Stimulated activated CD8-positive, alpha-beta memory T cell treated with anti-CD3 and anti-CD28 coated beads, Interleukin-2, amount 100 ng/mL, for 48 hours (primary cell): Measurements from ENCODE around the gene PAM16.
A peak's percentile ranks its signal among the peaks of the same experiment; 100 is the strongest.

Source experiments
- DNase-seq, 2 donors: peaks; one replicate each; pipeline ENCODE4 v3.0.0-alpha.2; 2020; ENCODE audit warnings: low read depth in 2 of 2

The PAM16 gene

DNA sequence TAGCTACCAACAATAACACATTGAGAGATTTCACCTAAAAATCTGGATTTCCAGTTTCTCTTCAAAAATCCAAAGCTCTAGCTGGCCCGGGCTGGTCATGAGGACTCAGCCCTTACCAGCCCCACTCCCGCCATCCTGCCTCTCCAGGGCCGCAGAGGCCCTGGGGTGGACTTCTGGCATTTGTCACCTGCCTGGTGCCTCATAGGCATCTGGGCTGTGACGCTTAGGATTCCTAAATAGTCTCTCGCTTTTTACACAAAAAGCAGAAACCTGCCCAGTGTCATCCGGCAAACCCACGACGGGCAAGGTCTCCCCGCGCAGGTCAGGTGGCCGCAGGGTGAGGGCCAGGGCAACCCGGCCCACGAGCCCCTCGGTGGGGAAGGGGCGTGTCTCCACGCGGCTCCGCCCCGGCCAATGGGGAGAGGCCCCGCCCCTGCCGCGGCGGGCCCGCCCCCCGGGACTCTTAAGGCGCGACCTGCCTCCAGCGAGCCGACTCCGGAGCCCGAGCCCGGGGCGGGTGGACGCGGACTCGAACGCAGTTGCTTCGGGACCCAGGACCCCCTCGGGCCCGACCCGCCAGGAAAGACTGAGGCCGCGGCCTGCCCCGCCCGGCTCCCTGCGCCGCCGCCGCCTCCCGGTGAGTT is 20.4 kb upstream of the PAM16 start, which contains the start of gene VASN:
Gene VASN (plus strand): TSS at position 492 of the 644 bp plus-strand sequence. CDS start 9,030 bp downstream, outside the sequence.
- DNase-seq, result peak; percentile 52

DNA sequence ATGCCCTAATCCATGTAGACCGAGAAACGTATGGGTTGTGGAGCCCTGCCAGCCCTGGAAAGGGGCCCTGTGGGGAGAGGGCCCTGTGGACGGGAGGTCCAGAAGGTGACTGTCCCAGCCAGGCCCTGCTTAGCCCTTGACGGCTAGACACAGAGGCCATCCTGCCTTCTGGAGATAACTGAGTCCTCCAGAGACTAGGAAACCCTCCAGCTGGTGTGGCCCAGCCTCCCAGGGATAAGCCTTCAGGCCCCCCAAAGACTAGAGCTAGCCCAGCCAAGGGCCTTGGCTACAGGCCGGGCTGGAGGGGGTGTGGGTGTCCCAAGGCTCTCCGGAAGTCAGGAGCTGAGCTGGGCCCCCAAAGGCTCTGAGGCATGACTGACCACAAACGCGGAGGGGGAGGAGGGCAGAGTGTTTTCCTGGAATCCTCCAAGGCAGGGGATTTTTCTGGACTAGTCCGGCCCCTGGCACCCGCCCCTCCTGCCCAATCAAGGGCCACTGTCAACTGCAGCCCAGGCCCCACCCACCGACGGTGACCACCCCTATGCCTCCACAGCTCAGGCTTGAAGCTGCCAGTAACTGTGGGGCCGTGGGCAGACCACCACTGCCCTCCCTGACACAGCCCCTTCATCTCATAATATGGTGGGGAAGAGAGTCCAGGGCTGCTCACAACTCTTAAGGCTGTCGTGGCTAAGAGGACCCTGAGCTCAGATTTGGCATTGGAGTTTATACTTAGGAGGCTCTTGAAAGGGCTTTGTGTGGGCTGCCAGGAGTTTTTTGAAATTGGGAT is 19.6 kb upstream of the PAM16 start:
- no peak for DNase-seq

DNA sequence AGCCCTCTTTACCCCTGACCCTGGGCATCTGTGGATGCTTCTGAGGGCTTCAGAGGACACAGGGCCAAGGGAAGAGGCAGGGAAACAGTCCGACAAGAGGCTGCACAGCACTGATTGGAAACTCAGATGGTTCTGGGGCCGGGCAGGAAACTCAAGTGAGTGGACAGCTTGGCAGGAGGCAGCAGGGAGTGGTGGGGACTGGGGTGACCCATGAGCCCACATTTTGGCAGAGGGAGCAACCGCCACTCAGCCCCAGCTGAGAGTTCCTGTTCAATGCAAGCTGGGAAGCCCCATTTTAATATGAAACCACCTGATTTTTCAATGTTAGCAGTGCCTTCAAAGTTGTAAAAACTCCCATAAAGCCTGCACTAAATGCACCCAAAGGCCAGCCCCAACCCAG is 19.0 kb upstream of the PAM16 start:
- DNase-seq, result no peak

DNA sequence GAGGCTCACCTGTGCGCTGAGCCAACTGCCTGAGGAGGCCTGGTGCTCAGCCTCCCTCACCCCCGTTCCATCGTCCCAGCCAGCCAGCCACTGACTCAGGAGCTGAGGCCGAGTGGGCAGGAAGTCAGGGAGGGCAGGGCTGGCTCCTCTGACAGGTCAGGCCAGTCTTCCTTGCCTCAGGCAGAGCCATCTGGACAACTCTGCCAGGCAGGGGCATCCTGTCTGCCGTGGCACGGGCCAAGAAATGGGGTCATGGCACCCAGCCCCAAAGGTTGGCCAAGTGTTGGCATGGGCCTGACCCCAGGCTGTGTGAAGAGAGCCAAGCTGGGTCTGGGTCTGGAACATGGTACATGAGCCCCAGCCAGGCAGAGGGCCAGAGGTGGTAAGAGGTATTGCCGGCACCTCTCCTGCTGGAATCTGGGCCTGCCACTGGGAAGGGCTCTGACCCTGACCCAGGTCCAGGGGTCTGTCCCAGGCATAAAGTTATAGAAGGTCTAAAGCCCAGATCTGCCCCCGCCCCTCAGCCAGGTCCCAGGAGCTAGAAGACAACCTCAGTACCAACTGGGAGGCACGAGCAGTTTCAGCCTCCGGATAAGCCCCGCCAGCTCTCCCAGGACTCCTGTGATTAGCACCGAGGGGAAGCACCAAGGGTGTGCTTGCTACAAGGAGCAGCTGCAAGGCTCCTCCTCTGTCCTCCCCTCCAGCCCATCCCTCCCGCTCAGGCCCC is 18.0 kb upstream of the PAM16 start:
- no peak for DNase-seq

DNA sequence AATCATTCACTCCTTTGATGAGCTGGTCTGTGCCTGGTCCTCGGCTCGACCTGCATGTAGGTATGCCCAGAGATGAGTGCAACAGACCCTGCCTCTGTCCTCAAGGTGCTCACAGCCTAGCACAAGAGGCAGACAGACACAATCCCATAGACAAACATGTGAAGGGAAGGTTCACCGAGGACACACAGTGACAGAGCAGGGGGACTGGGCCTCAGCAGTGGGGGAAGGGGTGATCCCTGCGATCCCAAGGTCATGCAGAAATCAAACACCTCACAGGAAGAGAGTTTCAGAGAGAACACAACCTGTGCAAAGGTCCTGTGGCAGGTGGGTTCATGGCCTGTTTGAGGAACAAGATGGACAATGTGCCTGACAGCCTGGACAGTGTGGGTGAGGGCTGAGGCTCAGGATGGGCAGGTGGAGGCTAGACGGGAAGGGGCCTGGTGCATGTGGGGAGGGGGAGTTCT is 16.3 kb upstream of the PAM16 start:
- DNase-seq, result no peak

GRCh38 chr16:4366016-4366415 is 14.9 kb upstream of the PAM16 start:
- no peak for DNase-seq

- no peak for DNase-seq
These were observed 14.5 kb upstream of the PAM16 start for GRCh38 chr16:4365615-4366014.

DNA sequence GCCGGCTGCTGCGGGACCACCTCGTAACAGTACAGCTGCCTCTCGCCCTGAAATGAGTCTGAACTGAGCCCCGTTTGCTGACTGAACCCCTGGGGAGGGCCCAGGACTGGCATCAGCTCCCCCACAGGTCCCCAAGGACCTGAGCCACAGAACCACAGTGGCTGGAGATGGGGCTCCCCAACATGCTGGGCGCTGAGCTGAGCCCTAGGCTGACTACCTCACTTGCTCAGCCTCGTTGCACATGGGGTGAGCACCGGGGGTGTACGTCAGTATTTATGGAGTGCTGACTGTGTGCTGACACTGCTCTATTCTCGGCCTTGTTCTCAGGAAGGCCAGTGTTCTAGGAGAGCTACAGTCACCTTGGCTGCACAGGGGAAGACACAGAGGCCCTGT is 13.9 kb upstream of the PAM16 start:
- no peak for DNase-seq

DNA sequence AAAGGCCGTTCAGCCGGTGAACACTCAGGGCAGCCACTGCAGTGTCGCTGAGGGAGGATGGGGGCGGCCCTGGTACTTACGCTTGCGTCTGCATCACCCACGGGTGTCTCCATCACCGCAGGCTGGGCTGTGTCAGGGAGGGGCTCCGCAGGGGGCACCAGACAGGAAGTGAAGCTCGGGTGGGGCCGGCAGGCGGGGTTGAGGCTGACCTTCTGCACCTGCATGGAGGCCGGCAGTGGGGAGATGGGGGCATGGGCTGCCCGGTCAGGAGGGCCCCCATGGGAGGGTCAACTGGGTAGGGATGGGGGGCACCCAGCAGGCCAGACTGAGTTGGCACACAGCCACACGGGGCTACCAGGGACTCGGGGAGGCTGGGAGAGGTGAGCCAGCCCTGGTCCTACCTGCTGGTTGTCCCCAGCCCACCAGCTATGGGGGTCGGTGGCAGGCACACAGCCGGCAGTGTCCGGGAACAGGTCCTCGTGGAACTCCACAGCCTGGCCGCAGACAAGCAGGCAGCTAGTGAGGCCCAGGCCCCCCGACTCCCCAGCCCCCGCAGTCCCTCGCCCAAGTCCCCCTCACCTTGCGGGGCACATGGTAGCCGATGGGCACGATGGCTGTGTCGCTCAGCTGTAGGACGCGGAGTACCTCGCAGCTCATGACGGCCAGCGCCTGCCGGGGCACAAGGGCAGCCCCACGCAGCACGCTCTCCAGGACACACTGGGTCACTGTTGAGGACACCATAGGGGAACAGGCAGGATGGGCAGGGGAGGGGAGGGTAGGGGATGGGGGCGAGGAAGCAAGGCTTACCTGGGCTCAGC is 13.3 kb upstream of the PAM16 start:
- DNase-seq, result no peak

DNA sequence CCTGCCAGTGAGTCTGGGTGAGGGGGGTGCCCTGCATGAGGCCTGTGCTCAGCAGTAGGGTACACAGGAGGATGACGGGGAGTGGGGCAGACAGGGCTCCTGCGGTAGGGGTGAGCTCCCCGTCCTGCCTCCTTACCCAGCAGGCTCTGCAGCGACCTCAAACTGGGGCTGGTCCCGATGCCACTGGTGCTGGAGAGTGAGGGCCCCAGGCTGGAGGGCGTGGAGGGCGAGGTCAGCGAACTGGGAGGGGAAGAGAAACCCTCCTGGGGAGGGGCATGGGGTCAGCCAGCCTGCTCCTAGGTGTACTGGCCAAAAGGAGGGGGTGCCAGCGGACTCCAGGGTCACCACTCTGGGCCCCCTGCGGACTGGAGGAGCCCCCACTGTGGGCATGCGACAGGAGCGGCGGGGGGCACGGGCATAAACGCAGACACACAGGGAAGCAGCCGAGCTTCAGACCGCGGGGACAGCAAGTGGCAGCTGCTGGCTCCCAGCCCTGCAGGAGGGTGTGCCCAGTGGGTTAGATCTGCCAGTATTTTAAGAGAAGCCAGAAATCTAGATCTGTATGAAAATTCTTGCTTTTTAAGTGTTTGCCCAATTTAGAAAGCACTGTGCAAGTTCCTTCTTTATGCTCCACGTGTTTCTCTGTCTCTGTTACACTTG is 11.5 kb upstream of the PAM16 start:
- DNase-seq, result no peak

- no peak for DNase-seq
These were observed 10.8 kb upstream of the PAM16 start for GRCh38 chr16:4361944-4362311.

DNA sequence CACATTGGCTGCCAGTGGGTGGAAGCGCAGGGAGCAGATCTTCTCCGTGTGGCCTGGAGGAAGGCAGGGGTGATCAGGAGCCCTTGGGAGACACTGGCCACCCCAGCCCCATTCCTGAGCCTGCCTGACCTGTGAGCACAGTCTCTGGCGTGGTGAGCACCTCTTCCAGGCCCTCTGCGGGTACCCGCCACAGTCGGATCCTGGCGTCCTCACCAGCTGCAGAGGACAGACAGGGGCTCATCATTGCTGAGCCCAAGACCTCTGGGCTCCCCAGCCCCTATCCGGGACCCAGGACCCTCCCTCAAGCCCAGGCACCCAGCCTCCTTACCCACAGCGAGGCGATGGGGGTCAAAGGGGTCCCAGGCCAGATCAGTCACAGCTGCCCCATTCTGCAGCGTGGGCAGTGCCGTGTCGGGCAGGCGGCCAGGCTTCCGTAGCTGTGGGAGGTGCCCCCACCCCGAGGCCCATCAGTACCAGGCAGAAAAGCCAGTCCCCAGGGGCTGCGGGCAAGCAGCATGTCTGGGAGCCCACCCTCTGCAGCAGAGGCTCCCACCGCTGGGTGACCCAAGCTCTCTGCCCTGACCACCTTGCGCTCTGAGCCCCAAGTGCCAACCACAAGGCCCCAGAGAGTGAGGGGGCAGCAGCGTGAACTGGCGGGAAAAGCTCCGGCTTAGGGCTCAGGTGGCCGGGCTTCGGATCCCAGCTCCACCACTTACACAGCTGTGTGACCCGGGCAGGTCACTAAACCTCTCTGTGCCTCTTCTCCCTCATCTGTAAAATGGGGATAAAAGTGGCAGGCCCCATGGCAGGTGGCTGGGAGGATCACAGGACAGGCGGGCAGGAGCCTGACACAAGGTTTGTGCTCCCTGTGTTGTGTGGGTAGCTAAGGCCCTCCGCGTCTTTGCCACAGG is 10.2 kb upstream of the PAM16 start:
- DNase-seq, result no peak

GRCh38 chr16:4360538-4361021 is 9.5 kb upstream of the PAM16 start:
- DNase-seq, result no peak

GRCh38 chr16:4359914-4360313 is 8.8 kb upstream of the PAM16 start:
- no peak for DNase-seq

- peak; percentile 56 to 67 for DNase-seq
These were observed 7.9 kb upstream of the PAM16 start for GRCh38 chr16:4358831-4359561.

- DNase-seq, result no peak
These were observed 7.1 kb upstream of the PAM16 start for GRCh38 chr16:4358236-4358635.

GRCh38 chr16:4356820-4357219 is 5.7 kb upstream of the PAM16 start:
- no peak for DNase-seq

- DNase-seq, result no peak
These were observed 3.6 kb upstream of the PAM16 start for GRCh38 chr16:4354512-4355409.
